GM12875 (cell line): Measurements from ENCODE around the gene VRK1.

Experiments used
- H3K4me3 ChIP-seq: one replicate; pipeline ENCODE4 v1.5.1; 2011; ENCODE audit warnings: low read depth, low read length, control low read depth
- TF ChIP-seq, protein P1 (sequence below): IDR thresholded peaks from 2 replicates; pipeline ENCODE4 v1.5.1; 2011; ENCODE audit warnings: low read depth, mild to moderate bottlenecking, control low read depth, inconsistent platforms, low read length, moderate library complexity, borderline replicate concordance; ENCODE audit not compliant: insufficient read depth

VRK1 gene

DNA sequence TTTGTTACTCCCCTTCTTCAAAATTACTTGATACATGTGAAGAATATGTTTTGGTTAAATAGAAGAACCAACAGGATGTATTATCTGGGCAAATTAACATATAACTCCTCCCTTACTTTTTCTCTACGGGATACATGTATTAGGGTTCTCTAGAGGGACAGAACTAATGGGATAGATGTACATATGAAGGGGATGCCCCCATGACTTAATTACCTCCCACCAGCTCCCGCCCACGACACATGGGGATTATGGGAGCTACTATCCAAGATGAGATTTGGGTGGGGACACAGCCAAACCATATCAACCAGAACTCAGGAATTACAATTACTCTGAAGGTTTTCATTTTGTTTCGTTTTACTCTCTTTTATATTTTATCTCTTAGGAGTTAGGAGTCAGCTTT lies 41.3 kb downstream of the VRK1 start:
- no peak overlapping the region for H3K4me3 ChIP-seq
- TF ChIP-seq, protein P1, sequence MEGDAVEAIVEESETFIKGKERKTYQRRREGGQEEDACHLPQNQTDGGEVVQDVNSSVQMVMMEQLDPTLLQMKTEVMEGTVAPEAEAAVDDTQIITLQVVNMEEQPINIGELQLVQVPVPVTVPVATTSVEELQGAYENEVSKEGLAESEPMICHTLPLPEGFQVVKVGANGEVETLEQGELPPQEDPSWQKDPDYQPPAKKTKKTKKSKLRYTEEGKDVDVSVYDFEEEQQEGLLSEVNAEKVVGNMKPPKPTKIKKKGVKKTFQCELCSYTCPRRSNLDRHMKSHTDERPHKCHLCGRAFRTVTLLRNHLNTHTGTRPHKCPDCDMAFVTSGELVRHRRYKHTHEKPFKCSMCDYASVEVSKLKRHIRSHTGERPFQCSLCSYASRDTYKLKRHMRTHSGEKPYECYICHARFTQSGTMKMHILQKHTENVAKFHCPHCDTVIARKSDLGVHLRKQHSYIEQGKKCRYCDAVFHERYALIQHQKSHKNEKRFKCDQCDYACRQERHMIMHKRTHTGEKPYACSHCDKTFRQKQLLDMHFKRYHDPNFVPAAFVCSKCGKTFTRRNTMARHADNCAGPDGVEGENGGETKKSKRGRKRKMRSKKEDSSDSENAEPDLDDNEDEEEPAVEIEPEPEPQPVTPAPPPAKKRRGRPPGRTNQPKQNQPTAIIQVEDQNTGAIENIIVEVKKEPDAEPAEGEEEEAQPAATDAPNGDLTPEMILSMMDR: no peak

DNA sequence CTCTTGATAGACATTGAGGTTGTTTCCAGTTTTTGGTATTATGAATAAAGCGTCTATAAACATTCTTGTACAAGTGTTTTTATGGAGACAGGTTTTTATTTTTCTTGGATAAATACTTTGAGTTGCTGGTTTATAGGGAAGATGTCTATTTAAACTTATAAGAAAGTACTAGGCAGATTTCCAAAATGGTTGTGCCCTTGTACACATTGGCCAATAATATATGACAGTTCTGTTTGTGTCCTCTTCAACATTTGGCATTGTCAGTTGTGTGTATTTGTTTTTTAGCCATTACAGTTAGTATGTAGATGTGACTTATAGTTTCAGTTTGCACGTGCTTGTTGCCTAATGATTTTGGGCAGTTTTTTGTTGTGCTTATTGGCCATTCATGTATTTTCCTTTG lies 42.1 kb downstream of the VRK1 start:
- no peak overlapping the region for H3K4me3 ChIP-seq
- TF ChIP-seq, protein P1: no peak

DNA sequence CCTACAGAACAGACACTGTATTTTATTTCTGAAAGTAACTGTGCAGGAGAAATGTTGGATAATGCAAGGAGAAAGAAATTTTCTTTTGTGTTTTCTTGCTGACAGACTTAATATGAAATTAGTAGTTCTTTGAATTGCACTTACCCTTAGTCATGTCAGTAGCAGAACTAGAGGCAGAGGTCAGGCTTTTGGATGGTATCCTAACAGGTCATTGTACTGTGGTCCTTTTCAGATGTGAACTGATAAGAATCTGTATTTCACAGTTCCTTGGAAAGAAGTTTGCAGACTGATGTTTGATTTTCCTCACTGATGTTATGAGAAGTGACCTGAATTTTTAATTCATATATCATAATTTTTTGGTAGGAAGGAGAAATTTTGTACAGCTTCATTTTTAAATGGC lies 46.0 kb downstream of the VRK1 start:
- TF ChIP-seq, protein P1: no peak
- H3K4me3 ChIP-seq: no peak overlapping the region

DNA sequence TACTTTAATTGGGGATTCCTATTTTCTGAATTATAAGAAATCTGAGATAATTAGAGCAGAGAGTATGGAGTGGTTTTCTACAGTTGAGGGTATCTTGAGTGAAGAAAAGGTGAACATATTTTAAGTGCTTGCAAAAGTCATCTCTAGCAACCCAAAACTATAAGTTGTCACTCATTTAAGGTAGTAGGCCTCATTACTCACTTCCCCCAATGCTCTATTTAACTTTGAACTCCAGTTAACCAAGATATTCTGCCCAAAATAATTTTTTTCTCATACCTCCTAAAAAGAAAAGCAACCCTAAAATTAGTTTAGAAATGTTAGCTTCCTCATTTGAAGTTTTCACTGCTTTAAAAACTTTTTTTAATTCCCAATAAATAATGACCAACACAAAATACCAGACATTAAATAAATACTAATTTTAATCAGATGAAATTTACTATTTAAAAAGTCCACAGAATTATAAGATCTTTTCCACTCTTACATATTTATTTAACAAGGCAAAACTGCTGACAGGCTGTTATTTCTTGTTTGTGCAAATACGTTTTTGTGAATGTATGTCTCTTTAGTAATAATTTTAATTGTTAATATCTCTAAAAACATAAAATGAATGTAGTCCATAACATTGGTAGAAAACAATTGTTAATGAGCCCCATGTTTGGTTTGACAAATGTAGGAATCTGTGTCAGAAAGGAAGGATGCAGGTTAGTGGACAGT lies 47.8 kb downstream of the VRK1 start:
- TF ChIP-seq, protein P1: no peak
- H3K4me3 ChIP-seq: no peak overlapping the region

DNA sequence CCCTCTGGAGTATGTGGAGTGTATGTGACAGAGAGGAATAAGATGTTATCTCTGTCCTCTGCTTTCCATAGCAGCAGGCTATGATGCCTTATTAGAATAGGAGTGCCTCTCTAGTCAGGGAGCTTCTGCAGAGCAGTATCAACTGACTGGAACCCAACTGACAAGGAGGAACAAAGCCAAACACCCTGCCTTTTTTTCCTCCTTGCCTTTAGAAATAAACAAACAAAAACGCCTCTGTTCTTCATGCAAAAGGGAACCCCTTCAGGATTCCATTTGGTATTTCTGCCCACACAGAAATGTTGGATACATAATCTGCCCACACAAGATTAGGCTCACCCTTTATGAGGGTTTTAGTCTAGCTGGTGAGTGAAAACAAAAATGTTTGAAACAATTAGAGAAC lies 50.3 kb downstream of the VRK1 start:
- H3K4me3 ChIP-seq: no peak overlapping the region
- TF ChIP-seq, protein P1: no peak

DNA sequence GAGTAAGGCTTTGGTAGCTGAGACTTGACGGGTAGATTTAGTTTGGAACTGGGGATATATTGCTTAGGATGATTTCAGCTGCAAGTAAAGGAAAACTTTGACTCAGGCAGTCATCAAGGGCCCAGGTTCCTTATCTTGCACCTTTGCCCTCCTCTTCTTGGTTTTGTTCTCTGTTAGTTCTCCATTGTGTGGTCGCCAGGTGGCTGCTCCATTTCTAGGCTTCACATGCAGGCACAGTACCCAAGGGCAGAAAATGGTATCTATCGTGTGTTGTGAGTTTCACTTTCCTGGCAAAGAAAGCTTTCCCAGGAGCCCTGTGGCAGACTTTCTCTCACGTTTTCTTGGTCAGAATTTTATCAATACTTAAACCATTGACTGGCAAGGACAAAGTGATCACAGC lies 50.8 kb downstream of the VRK1 start:
- TF ChIP-seq, protein P1: no peak
- no peak overlapping the region for H3K4me3 ChIP-seq

DNA sequence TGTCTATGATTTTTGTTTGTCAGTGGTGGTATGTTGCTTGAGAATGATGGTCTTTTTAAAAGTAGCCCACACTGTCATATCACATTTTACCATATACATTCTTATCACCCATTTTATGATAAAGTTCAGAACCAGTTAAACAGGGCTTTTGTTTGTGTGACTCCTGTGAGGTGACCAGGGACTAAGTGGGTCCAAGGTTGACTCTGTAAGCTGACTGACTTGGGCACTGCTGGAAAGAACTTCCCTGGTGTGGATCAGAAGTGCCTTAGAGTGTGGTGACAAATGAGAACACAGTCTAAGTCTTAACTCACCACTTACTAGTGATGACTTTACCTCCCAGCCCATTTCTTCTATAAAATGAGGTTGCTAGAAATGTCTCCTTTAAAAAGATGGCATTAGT lies 52.6 kb downstream of the VRK1 start:
- no peak overlapping the region for H3K4me3 ChIP-seq
- TF ChIP-seq, protein P1: no peak
